PC-9 (cell line): ENCODE measurements around the gene MRPL28.

Experiments used
- EZH2 ChIP-seq: fragments of 200-600 bp; sonication (generic); IDR thresholded peaks from 2 replicates; pipeline ENCODE4 v1.8.0; 2017; ENCODE audit warnings: antibody characterized with exemption, low read depth
- TF ChIP-seq, protein P1 (sequence below): fragments of 200-600 bp; sonication (generic); conservative IDR thresholded peaks from 2 replicates; pipeline ENCODE4 v1.6.1; 2017; ENCODE audit warnings: mixed run types, antibody characterized with exemption, mild to moderate bottlenecking, moderate library complexity

DNA sequence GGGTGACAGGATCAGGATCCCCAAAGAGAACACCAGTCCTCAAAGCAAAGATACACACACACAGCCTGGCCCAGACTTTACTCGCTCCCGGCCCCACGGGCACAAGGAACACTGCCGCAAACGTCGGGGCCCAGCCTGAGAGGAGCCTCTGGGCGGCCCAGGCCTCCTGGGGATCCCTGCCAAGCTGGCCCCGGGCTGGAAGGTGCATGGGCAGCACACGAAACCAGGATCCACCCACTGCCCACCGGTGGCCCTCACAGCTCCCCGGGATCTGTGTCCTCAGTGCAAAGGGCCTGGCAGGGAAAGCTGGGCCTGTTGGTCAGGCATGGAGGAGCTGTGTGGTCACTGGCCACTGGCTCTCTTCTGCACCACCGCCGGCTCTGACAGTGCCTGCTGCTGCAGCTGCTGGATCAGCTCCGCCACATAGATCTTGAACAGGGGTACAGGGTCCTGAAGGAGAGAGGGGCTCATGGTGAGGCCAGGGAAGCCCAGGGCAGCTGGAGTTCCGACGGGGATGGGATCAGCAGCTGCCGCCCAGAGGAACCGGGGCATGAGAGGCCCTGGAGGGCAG lies 2.9 kb downstream of the MRPL28 start:
- TF ChIP-seq, protein P1, sequence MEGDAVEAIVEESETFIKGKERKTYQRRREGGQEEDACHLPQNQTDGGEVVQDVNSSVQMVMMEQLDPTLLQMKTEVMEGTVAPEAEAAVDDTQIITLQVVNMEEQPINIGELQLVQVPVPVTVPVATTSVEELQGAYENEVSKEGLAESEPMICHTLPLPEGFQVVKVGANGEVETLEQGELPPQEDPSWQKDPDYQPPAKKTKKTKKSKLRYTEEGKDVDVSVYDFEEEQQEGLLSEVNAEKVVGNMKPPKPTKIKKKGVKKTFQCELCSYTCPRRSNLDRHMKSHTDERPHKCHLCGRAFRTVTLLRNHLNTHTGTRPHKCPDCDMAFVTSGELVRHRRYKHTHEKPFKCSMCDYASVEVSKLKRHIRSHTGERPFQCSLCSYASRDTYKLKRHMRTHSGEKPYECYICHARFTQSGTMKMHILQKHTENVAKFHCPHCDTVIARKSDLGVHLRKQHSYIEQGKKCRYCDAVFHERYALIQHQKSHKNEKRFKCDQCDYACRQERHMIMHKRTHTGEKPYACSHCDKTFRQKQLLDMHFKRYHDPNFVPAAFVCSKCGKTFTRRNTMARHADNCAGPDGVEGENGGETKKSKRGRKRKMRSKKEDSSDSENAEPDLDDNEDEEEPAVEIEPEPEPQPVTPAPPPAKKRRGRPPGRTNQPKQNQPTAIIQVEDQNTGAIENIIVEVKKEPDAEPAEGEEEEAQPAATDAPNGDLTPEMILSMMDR: no peak
- no peak for TF ChIP-seq EZH2
